Ishikawa (cell line): Measurements from ENCODE around the gene OSBPL9.

Experiments
- CEBPB ChIP-seq: IDR thresholded peaks from 2 replicates; pipeline ENCODE4 v1.6.1; 2012
- CREB1 ChIP-seq: IDR thresholded peaks from 2 replicates; pipeline ENCODE4 v1.6.1; 2012; ENCODE audit warnings: low read depth
- EP300 ChIP-seq: IDR thresholded peaks from 2 replicates; pipeline ENCODE4 v1.6.1; 2012; ENCODE audit warnings: borderline replicate concordance
- FOXM1 ChIP-seq: IDR thresholded peaks from 2 replicates; pipeline ENCODE4 v1.6.1; 2012; ENCODE audit warnings: low read depth, borderline replicate concordance
- REST ChIP-seq: IDR thresholded peaks from 2 replicates; pipeline ENCODE4 v1.6.1; 2012; ENCODE audit warnings: low read depth, mild to moderate bottlenecking
- TAF1 ChIP-seq: IDR thresholded peaks from 2 replicates; pipeline ENCODE4 v1.6.1; 2012; ENCODE audit warnings: low read depth, mild to moderate bottlenecking
- TEAD4 ChIP-seq: IDR thresholded peaks from 2 replicates; pipeline ENCODE4 v1.6.1; 2012
- YY1 ChIP-seq: IDR thresholded peaks from 2 replicates; pipeline ENCODE4 v1.6.1; 2012; ENCODE audit warnings: low read depth
- ZBTB7A ChIP-seq: IDR thresholded peaks from 2 replicates; pipeline ENCODE4 v1.6.1; 2012; ENCODE audit warnings: low read depth
- TF ChIP-seq, protein P1 (sequence below): IDR thresholded peaks from 2 replicates; pipeline ENCODE4 v1.6.1; 2012
- TF ChIP-seq, protein P2 (sequence below): IDR thresholded peaks from 2 replicates; pipeline ENCODE4 v1.6.1; 2012

DNA sequence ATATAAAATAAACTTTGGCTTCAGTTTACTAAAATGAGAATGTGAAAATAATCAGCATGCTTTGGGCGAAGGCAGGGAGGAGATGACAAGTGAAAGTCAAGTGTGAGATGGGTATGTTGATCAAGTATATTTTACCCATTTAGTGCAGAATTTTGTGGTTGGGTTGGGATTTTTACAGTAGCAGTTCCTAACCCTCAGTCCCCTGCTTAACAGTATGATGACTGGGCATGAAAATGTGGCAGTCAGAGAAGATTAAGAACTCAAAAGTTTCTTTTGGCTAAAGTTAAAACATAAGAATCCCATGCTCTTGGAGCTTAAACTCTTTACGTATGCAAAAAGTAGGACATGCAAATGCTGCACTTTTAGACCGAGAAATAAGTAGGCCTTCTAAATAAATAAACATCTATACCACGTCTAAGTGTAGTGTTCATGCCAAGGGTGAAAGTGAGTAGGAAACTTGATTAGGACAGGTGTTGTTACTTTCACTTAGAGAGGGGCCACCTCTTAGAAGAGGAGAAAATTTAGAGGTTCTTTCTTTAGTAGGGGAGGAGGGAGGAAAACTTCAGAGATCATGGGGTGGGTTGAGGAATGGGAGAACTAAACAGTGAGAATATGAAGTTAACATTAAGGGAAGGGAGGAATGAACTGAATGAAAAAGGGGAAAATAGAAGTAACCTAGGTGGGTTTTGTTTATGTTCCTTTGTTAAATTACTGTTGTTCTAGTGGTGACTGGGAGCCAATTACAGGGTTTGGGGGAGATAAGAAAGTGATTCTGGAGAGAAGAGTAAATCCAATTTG lies 127.8 kb downstream of the OSBPL9 start:
- TF ChIP-seq CREB1 (no peak), EP300 (no peak), CEBPB (no peak), TAF1 (no peak), TEAD4 (no peak), FOXM1 (no peak), YY1 (no peak), REST (no peak), ZBTB7A (no peak)
- TF ChIP-seq, protein P1, sequence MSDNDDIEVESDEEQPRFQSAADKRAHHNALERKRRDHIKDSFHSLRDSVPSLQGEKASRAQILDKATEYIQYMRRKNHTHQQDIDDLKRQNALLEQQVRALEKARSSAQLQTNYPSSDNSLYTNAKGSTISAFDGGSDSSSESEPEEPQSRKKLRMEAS = no peak
- TF ChIP-seq, protein P2, sequence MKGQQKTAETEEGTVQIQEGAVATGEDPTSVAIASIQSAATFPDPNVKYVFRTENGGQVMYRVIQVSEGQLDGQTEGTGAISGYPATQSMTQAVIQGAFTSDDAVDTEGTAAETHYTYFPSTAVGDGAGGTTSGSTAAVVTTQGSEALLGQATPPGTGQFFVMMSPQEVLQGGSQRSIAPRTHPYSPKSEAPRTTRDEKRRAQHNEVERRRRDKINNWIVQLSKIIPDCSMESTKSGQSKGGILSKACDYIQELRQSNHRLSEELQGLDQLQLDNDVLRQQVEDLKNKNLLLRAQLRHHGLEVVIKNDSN = no peak
